Measurements from ENCODE around the gene PPP1R3G.

DNA sequence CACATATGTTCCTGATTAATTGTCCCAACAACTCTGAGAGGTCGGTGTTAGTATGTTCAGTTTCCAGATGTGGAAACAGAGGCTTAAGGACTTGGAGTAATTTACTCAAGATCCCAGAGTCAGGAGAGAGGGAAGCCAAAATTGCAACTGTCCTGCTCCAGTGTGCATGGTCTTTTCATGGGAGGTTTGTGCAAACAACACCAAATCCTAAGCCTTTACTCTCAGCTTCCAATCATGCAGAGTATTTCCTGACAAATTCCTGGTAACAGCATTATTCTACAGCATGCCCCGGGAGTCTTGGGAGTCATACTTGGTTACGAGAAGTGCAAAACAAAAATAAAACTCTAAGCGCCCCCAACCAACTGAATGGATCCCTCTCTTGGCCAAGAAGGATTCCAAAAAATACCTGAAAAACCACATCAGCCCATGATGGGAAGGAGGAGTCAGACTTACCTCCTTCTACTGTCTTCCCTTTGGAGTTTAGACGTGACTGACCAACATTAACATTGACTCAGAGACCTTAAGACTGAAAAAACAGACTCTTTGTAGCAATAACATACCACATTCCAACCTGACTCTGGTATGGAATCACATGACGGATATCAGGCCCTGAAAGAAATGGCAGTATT lies 30.8 kb upstream of the PPP1R3G start:
- TF ChIP-seq, protein P1, sequence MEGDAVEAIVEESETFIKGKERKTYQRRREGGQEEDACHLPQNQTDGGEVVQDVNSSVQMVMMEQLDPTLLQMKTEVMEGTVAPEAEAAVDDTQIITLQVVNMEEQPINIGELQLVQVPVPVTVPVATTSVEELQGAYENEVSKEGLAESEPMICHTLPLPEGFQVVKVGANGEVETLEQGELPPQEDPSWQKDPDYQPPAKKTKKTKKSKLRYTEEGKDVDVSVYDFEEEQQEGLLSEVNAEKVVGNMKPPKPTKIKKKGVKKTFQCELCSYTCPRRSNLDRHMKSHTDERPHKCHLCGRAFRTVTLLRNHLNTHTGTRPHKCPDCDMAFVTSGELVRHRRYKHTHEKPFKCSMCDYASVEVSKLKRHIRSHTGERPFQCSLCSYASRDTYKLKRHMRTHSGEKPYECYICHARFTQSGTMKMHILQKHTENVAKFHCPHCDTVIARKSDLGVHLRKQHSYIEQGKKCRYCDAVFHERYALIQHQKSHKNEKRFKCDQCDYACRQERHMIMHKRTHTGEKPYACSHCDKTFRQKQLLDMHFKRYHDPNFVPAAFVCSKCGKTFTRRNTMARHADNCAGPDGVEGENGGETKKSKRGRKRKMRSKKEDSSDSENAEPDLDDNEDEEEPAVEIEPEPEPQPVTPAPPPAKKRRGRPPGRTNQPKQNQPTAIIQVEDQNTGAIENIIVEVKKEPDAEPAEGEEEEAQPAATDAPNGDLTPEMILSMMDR (IDR thresholded peaks at IDR 0.05), result no peak
- no peak for TF ChIP-seq ZFX (IDR thresholded peaks at IDR 0.05; ENCODE audit: borderline replicate concordance)

Data from 22Rv1 (cell line).